ENCODE measurements around the gene TMEM86B. TPM values are rescaled to one million over a fixed set of nuclear protein-coding genes. Genes with fewer than 3 reads are reported as not detected.

Gene TMEM86B
- total and polyA plus RNA-seq, 2 donors (not counting 3 experiments of a cell fraction or from before 2014, with no cell fraction given) = 4.5 to 5.4 TPM

GRCh38 chr19:55226273-55226672 is 2.3 kb downstream of the TMEM86B start:
- TF ChIP-seq MYC (IDR thresholded peaks at IDR 0.05; ENCODE audit: low read depth, low read length) = no peak
- TF ChIP-seq JUN (IDR thresholded peaks at IDR 0.05; ENCODE audit: borderline replicate concordance, insufficient read depth, insufficient read length, low read depth) = no peak
- TF ChIP-seq EZH2 (IDR thresholded peaks at IDR 0.05; ENCODE audit: borderline replicate concordance, low read depth, low read length, severe bottlenecking) = no peak
- TF ChIP-seq POLR2A (IDR thresholded peaks at IDR 0.05; ENCODE audit: low read depth, low read length) = no peak
- TF ChIP-seq MAX (IDR thresholded peaks at IDR 0.05; ENCODE audit: insufficient read depth, insufficient read length) = no peak
- no peak for TF ChIP-seq GATA2 (IDR thresholded peaks at IDR 0.05; ENCODE audit: insufficient read depth, insufficient read length, low read depth, low read length)
- TF ChIP-seq FOS (IDR thresholded peaks at IDR 0.05; ENCODE audit: borderline replicate concordance, insufficient read depth, low read length) = no peak
- TF ChIP-seq CTCF (IDR thresholded peaks at IDR 0.05; ENCODE audit: extremely low read depth in 1 of 2, insufficient read depth in 1 of 2, low read depth in 1 of 2, low read length in 2 of 2) = no peak
- no peak for TF ChIP-seq POLR2AphosphoS5 (IDR thresholded peaks at IDR 0.05; ENCODE audit: insufficient read depth, low read depth, low read length)
- no peaks in the 10 kb centered on the region for H4K20me1 ChIP-seq (replicated peaks; ENCODE audit: control insufficient read depth, extremely low read depth, insufficient read depth, low read length)
- peaks cover 0 to 29% of the 10 kb centered on the region in 2 experiments for H3K36me3 ChIP-seq (ENCODE audit: control insufficient read depth in 2 of 2, extremely low read depth in 1 of 2, insufficient read depth in 2 of 2, low read length in 2 of 2)
- FAIRE-seq = no peak
- no peaks in the 10 kb centered on the region for H3K9me1 ChIP-seq (replicated peaks; ENCODE audit: control insufficient read depth, extremely low read depth, insufficient read depth, low read length)
- no peaks in the 10 kb centered on the region for H3K79me2 ChIP-seq (ENCODE audit: control insufficient read depth, insufficient read depth, low read length)
- H3K9me3 ChIP-seq (replicated peaks; ENCODE audit: control insufficient read depth, insufficient read depth, low read length) = no peaks in the 10 kb centered on the region
- CTCF ChIA-PET = no interaction called here
- no peak overlapping the region for H3K27ac ChIP-seq (ENCODE audit: insufficient read depth, low read depth, low read length)
- intact Hi-C loops (cut with micrococcal nuclease) (no loop called here), dilution Hi-C loops (cut with MboI; ENCODE audit: extremely low pct_ligation_motif_present, low sequenced_read_pairs) (no loop called here)
- no peak overlapping the region for H3K9ac ChIP-seq (replicated peaks; ENCODE audit: extremely low read depth, insufficient read depth, low read length)
- H2AFZ ChIP-seq (ENCODE audit: low read depth, low read length) = no peak overlapping the region
- POLR2A ChIA-PET = no interaction called here
- no peak for DNase-seq (ENCODE audit: low read depth, low spot score)
- H3K4me3 ChIP-seq (replicated peaks in 1 of 3; ENCODE audit: insufficient read depth in 1 of 3, low read depth in 1 of 3, low read length in 3 of 3) = no peak overlapping the region
- BruUV-seq (replicated peaks) = no TSS peak
- H3K27me3 ChIP-seq (ENCODE audit: control insufficient read depth in 2 of 2, insufficient read depth in 2 of 2, low read length in 2 of 2) = no peaks in the 10 kb centered on the region
- no peak overlapping the region for H3K4me2 ChIP-seq (ENCODE audit: insufficient read depth, low read length)
- no peaks in the 10 kb centered on the region for H3K4me1 ChIP-seq (ENCODE audit: control insufficient read depth, extremely low read depth, insufficient read depth, low read length)
